Activated naive CD4-positive, alpha-beta T cell (primary cell): ENCODE data around the gene SCAI.
"Not testable (repeated sequence)": the region's sequence is repeated elsewhere in the genome, so short reads cannot be mapped to it uniquely, and the experiment has no call there.

Experiments
- DNase-seq, 4 experiments: peaks; one replicate each; lab custom pipeline; 2025; lab: John Stamatoyannopoulos, UW

Gene SCAI

GRCh38 chr9:125028041-125028440 lies 115.3 kb downstream of the SCAI start:
- DNase-seq: no peak

- no peak for DNase-seq
These were observed 118.4 kb downstream of the SCAI start for GRCh38 chr9:125024917-125025316.

GRCh38 chr9:125021069-125021468 lies 122.3 kb downstream of the SCAI start:
- no peak for DNase-seq

GRCh38 chr9:125015655-125016054 lies 127.7 kb downstream of the SCAI start:
- DNase-seq: not testable (repeated sequence)

- DNase-seq: not testable (repeated sequence)
These were observed 131.3 kb downstream of the SCAI start for GRCh38 chr9:125012013-125012412.

- no peak for DNase-seq
These were observed 134.7 kb downstream of the SCAI start for GRCh38 chr9:125008599-125008998.

GRCh38 chr9:125003332-125003731 lies 140.0 kb downstream of the SCAI start:
- no peak for DNase-seq

GRCh38 chr9:124983698-124984097 lies 159.6 kb downstream of the SCAI start:
- DNase-seq: no peak

- no peak for DNase-seq
These were observed 162.9 kb downstream of the SCAI start for GRCh38 chr9:124980431-124980830.

GRCh38 chr9:124975131-124975530 lies 168.2 kb downstream of the SCAI start:
- no peak for DNase-seq

GRCh38 chr9:124973807-124974206 lies 169.5 kb downstream of the SCAI start:
- no peak for DNase-seq

- DNase-seq: no peak
These were observed 171.0 kb downstream of the SCAI start for GRCh38 chr9:124972241-124972770.

GRCh38 chr9:124969401-124969800 lies 173.9 kb downstream of the SCAI start:
- no peak for DNase-seq

- no peak for DNase-seq
These were observed 175.1 kb downstream of the SCAI start for GRCh38 chr9:124968238-124968637.

- DNase-seq: not testable (repeated sequence)
These were observed 177.4 kb downstream of the SCAI start for GRCh38 chr9:124965775-124966568.

GRCh38 chr9:124964604-124965003 lies 178.7 kb downstream of the SCAI start:
- DNase-seq: no peak

- no peak for DNase-seq
These were observed 179.3 kb downstream of the SCAI start for GRCh38 chr9:124964056-124964455.

- DNase-seq: no peak
These were observed 182.9 kb downstream of the SCAI start for GRCh38 chr9:124960409-124960752.

GRCh38 chr9:124959671-124960408 lies 183.5 kb downstream of the SCAI start:
- DNase-seq: not testable (repeated sequence)

- no peak for DNase-seq
These were observed 189.1 kb downstream of the SCAI start for GRCh38 chr9:124954255-124954654.

GRCh38 chr9:124950050-124950718 lies 193.1 kb downstream of the SCAI start:
- DNase-seq: no peak

GRCh38 chr9:124949387-124949786 lies 193.9 kb downstream of the SCAI start:
- no peak for DNase-seq
